Stomach (tissue), 9 donors: ENCODE measurements around the gene ANTXR1. TPM values are rescaled to one million over a fixed set of nuclear protein-coding genes. Genes with fewer than 3 reads are reported as not detected.
A peak's percentile ranks its signal among the peaks of the same experiment; 100 is the strongest.
"Not testable (repeated sequence)": the region's sequence is repeated elsewhere in the genome, so short reads cannot be mapped to it uniquely, and the experiment has no call there.

ENCODE experiments used
- DNase-seq, 2 donors: peaks; one replicate each; pipeline versions ENCODE4 v3.0.0 to v3.0.0-alpha.2; 2013 to 2019
- H3K27ac ChIP-seq, 5 donors: fragments of 200-600 bp in 4 of 5; sonication (generic) in 4 of 5; one replicate each; pipeline ENCODE4 v1.5.1; 2013 to 2019; ENCODE audit warnings: mild to moderate bottlenecking in 1 of 5, moderate library complexity in 1 of 5
- H3K27me3 ChIP-seq, 3 donors: fragments of 200-600 bp; sonication (generic); one replicate each; pipeline ENCODE4 v1.5.1; 2017 to 2019; ENCODE audit warnings: mixed run types in 1 of 3
- H3K36me3 ChIP-seq, 4 donors: fragments of 200-600 bp; sonication (generic); 1 replicate in 3 of 4; 2 replicates in 1 of 4; pipeline ENCODE4 v1.5.1; 2016 to 2019
- H3K4me1 ChIP-seq, 4 donors: fragments of 200-600 bp; sonication (generic); one replicate each; pipeline ENCODE4 v1.5.1; 2016 to 2019
- H3K4me3 ChIP-seq, 4 donors: fragments of 200-600 bp; sonication (generic) in 3 of 4; one replicate each; pipeline ENCODE4 v1.5.1; 2016 to 2019; ENCODE audit warnings: mild to moderate bottlenecking in 1 of 4
- H3K9me3 ChIP-seq, 4 donors: fragments of 200-600 bp; sonication (generic); one replicate each; pipeline ENCODE4 v1.5.1; 2016 to 2019
- EP300 ChIP-seq: sonication (generic); formaldehyde crosslinking; IDR thresholded peaks from one replicate; pipeline ENCODE4 v1.6.1; 2017; ENCODE audit warnings: antibody characterized with exemption
- POLR2A ChIP-seq, 4 donors: fragments of 450-650 bp; IDR thresholded peaks; one replicate each; pipeline ENCODE4 v1.6.1; 2016; ENCODE audit warnings: antibody characterized with exemption in 4 of 4, control low read depth in 2 of 4, mild to moderate bottlenecking in 1 of 4, moderate library complexity in 1 of 4
- POLR2AphosphoS5 ChIP-seq, 3 donors: sonication (generic); formaldehyde crosslinking; IDR thresholded peaks; one replicate each; pipeline ENCODE4 v1.6.1; 2016; ENCODE audit warnings: antibody characterized with exemption in 3 of 3
- WGBS, 5 donors: extraction: QIAGEN DNeasy Blood & Tissue Kit in 3 of 5; methylation state at CpG; one replicate each; pipeline versions ENCODE4 v1.1.5 to v1.1.7; 2013 to 2018; 5-methylcytosine and 5-hydroxymethylcytosine counted together
- intact Hi-C: fragments of 100-400 bp; cut with DNase I; formaldehyde crosslinking; loops from one replicate; pipeline ENCODE4 v1.15.1; 2023; ENCODE audit warnings: low total_unique reads
- polyA plus RNA-seq, 3 donors: library from polyadenylated mRNA; stranded (reverse); fragments of 200-250 nt; gene quantifications; one replicate each; pipeline ENCODE4 v1.2.3, GENCODE V29; 2013
- total RNA-seq, 5 donors: library from RNA; depleted of rRNA; stranded (reverse); fragments of >200 nt; gene quantifications; one replicate each; pipeline versions ENCODE4 v1.1.0 to v1.2.3, GENCODE V29; 2014 to 2016
- TF ChIP-seq, protein P1 (sequence below), 7 experiments: fragments of 450-650 bp in 4 of 7; fragments of 200-600 bp in 3 of 7; sonication (generic) in 3 of 7; IDR thresholded peaks; one replicate each; pipeline ENCODE4 v1.5.1; 2016 to 2019; ENCODE audit warnings: antibody characterized with exemption in 7 of 7, control low read depth in 2 of 7, mild to moderate bottlenecking in 1 of 7
- donor health status: healthy with polysubstance abuse.
- donor health status: Bipolar disorder and iron deficiency.
- donor health status: healthy.

Gene ANTXR1
- total and polyA plus RNA-seq, 8 donors = 5.8 to 32.5 (median 13.7) TPM

DNA sequence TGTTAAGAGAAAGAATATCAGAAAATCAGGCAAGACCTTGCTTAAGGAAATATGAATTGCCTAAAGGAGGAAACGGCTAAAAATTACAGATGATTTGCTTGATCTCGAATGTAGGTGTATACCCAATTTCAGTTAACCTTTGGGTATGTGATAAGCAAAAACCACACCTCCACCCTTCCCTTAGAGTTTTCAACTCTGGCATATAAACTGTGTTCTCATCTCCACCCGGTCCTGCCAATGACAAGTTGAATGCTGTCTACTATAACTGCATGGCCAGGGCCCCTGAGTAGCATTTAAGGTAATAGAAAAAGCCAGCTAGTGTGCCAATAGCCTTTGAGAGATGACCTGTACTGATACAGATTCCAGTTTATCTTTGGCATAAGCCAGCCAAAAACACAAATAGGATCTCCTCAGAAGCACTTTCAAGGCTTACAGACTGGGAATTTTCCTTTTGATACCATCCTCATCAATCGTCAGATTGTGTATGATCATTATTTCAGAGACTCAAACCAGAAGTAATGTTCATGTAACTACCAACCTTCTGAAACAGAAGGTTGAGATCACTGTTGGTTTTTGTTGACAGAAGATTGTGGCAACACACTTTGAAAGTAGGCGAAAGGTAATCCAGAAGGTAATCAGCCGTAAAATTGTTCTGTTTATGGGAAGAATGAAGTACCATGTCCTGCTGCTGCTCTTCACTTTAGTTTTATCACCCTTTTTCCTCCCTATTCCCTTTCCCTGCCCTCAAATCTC lies 211.0 kb downstream of the ANTXR1 start:
- Histone ChIP-seq H3K4me3 (no peak overlapping the region), H3K4me1 (peaks cover 0 to 24% (median 8%) of the 10 kb centered on the region in 4 donors), H3K27me3 (no peaks in the 10 kb centered on the region), H3K27ac (peak overlapping the region in 3 of 5 donors; percentile 15 to 36 (median 23)), H3K9me3 (no peaks in the 10 kb centered on the region), H3K36me3 (no peaks in the 10 kb centered on the region)
- intact Hi-C loops = no loop called here
- 40 to 65% (median 55%) methylated on average over 6 of the region's 6 CpGs for whole genome bisulfite sequencing, 5 donors
- no peak for TF ChIP-seq POLR2A (IDR thresholded peaks at IDR 0.05)
- no peak for TF ChIP-seq POLR2AphosphoS5 (IDR thresholded peaks at IDR 0.05)
- TF ChIP-seq EP300 = no peak
- TF ChIP-seq, protein P1, sequence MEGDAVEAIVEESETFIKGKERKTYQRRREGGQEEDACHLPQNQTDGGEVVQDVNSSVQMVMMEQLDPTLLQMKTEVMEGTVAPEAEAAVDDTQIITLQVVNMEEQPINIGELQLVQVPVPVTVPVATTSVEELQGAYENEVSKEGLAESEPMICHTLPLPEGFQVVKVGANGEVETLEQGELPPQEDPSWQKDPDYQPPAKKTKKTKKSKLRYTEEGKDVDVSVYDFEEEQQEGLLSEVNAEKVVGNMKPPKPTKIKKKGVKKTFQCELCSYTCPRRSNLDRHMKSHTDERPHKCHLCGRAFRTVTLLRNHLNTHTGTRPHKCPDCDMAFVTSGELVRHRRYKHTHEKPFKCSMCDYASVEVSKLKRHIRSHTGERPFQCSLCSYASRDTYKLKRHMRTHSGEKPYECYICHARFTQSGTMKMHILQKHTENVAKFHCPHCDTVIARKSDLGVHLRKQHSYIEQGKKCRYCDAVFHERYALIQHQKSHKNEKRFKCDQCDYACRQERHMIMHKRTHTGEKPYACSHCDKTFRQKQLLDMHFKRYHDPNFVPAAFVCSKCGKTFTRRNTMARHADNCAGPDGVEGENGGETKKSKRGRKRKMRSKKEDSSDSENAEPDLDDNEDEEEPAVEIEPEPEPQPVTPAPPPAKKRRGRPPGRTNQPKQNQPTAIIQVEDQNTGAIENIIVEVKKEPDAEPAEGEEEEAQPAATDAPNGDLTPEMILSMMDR (IDR thresholded peaks at IDR 0.05) = no peak
- DNase-seq = no peak

DNA sequence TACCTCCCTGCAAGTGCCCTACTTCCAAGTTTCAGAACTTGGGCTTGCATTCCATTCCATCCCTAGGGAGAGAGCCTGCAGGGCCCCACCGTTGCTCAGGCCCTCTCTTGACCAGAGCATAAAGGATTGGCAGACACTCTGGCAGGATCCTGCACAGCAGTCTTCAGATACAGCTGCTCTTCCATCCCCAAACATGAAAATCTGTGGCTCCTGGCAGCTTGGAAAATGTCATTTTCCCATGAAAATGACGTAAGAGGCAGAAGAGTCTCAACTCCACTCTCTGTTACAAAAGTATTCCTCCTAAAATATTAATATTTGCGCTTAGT lies 211.5 kb downstream of the ANTXR1 start:
- DNase-seq = no peak
- H3K27me3 ChIP-seq = no peaks in the 10 kb centered on the region
- WGBS, 5 donors = 36 to 66% (median 58%) methylated on average over 3 of the region's 3 CpGs
- no peaks in the 10 kb centered on the region for H3K9me3 ChIP-seq
- no peaks in the 10 kb centered on the region for H3K36me3 ChIP-seq
- H3K4me3 ChIP-seq = no peak overlapping the region
- TF ChIP-seq POLR2A (IDR thresholded peaks at IDR 0.05) (no peak), EP300 (no peak)
- peaks cover 0 to 24% (median 8%) of the 10 kb centered on the region in 4 donors for H3K4me1 ChIP-seq
- intact Hi-C loops = no loop called here
- H3K27ac ChIP-seq = peak overlapping the region in 2 of 5 donors; percentile 13 to 23

DNA sequence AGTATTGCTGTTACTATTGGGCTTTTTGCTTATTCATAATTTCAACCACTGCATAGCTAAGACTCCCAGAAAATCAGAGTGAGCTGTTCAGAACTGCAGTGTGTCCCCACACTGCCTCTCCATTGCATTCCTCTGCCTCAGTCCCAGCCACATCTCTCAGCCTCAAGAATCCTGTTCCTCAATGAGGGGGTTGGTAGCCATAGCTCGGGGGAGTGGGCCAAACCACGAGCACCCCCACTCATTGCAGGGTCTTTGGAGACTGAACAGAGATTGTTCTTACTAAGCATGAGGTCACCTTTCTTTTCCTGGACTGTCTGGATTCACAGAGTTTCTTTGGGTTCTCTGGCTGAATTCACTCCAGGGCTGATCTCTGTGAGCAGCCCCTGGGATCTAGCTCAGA lies 213.0 kb downstream of the ANTXR1 start:
- H3K27me3 ChIP-seq = no peaks in the 10 kb centered on the region
- H3K27ac ChIP-seq = no peak overlapping the region
- intact Hi-C loops = no loop called here
- WGBS, 5 donors = 86 to 100% (median 94%) methylated on average over 2 of the region's 2 CpGs
- no peaks in the 10 kb centered on the region for H3K36me3 ChIP-seq
- H3K9me3 ChIP-seq = no peaks in the 10 kb centered on the region
- TF ChIP-seq, protein P1 (IDR thresholded peaks at IDR 0.05) = no peak
- TF ChIP-seq POLR2A (IDR thresholded peaks at IDR 0.05) (no peak), POLR2AphosphoS5 (IDR thresholded peaks at IDR 0.05) (no peak), EP300 (no peak)
- DNase-seq = no peak
- no peak overlapping the region for H3K4me3 ChIP-seq
- H3K4me1 ChIP-seq = peaks cover 0 to 24% (median 8%) of the 10 kb centered on the region in 4 donors

DNA sequence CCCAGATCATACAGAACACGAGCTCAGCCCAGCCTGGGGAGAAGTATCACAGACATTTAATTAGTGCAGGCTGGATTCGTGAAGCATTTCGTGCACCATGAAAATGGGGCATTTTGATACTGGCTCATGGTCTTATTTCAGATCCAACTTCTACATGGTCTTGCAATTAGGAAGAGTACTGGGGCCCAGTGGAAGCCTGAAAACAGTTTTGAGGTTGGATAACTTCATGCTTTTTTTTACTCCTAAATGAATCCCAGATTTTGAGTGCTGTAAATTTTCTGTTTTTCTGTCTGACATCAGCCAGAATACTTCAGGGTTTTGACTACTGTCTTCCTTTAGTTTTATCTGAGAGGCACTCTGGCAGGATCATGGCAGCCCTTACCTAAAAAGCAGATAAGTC lies 213.9 kb downstream of the ANTXR1 start:
- no peak overlapping the region for H3K27ac ChIP-seq
- no peak overlapping the region for H3K4me3 ChIP-seq
- H3K27me3 ChIP-seq = no peaks in the 10 kb centered on the region
- TF ChIP-seq, protein P1 (IDR thresholded peaks at IDR 0.05) = no peak
- intact Hi-C loops = no loop called here
- 91 to 98% (median 94%) methylated on average over 3 of the region's 3 CpGs for WGBS, 5 donors
- H3K36me3 ChIP-seq = no peaks in the 10 kb centered on the region
- no peak for DNase-seq
- H3K9me3 ChIP-seq = no peaks in the 10 kb centered on the region
- peaks cover 0 to 24% (median 7%) of the 10 kb centered on the region in 4 donors for H3K4me1 ChIP-seq

DNA sequence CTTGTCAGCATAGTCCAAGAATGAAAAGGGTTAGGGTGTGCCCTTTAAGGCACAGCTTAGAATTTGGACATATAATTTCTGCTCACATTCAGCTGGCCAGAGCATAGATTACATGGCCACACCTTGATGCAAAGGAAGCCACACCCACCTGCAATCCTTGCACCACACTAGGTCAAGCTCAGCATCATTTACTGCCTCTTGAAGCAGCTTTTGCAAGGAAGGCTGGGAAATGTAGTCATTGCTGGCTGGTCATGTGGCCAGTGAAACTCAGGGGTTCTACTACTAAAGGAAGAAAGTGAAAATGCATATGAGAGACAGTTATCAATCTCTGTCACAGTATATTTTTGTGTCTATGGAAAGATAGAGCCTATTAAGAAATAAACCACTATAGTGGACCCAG lies 214.7 kb downstream of the ANTXR1 start:
- H3K4me3 ChIP-seq = no peak overlapping the region
- peaks cover 0 to 20% (median 5%) of the 10 kb centered on the region in 4 donors for H3K4me1 ChIP-seq
- H3K36me3 ChIP-seq = no peaks in the 10 kb centered on the region
- intact Hi-C loops = no loop called here
- DNase-seq = no peak
- no peaks in the 10 kb centered on the region for H3K9me3 ChIP-seq
- no peak overlapping the region for H3K27ac ChIP-seq
- no peaks in the 10 kb centered on the region for H3K27me3 ChIP-seq
- TF ChIP-seq, protein P1 (IDR thresholded peaks at IDR 0.05) = no peak
- TF ChIP-seq EP300 (no peak), POLR2AphosphoS5 (IDR thresholded peaks at IDR 0.05) (no peak), POLR2A (IDR thresholded peaks at IDR 0.05) (no peak)

DNA sequence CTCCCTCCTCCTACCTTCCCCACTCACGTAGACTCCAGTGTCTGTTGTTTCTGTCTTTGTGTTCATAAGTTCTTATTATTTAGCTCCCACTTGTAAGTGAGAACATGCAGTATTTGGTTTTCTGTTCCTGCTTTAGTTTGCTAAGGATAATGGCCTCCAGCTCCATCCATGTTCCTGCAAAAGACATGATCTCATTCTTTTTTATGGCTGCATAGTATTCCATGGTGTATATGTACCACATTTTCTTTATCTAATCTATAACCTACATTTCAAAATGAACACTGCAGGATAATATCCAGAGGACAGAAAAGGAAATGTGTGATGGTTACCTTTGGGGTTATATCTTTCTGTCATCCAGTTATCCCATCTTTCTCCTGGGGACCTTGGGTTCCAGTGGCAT lies 218.0 kb downstream of the ANTXR1 start:
- H3K9me3 ChIP-seq, H3K27ac ChIP-seq, H3K4me3 ChIP-seq, intact Hi-C loops, H3K36me3 ChIP-seq, H3K4me1 ChIP-seq, H3K27me3 ChIP-seq, DNase-seq: not testable (repeated sequence)
- 78 to 100% (median 97%) methylated on average over 1 of the region's 1 CpG for WGBS, 5 donors
